CD14-positive monocyte (primary cell): ENCODE measurements around the gene FBXO36. TPM values are rescaled to one million over a fixed set of nuclear protein-coding genes. Genes with fewer than 3 reads are reported as not detected.

Experiments
- DNase-seq, 3 donors: peaks; one replicate each; pipeline ENCODE4 v3.0.0-alpha.2; 2011 to 2022
- H2AFZ ChIP-seq: 2 replicates; pipeline ENCODE4 v1.6.0; 2012; ENCODE audit warnings: mild to moderate bottlenecking, low read depth, low read length, inconsistent platforms; ENCODE audit not compliant: insufficient read depth, poor library complexity, severe bottlenecking
- H3K27ac ChIP-seq, 2 donors: 1 replicate in 1 of 2; 2 replicates in 1 of 2; pipeline ENCODE4 v1.5.1; 2012 to 2013; ENCODE audit warnings: low read length in 2 of 2, control low read depth in 1 of 2, inconsistent platforms in 1 of 2, low read depth in 1 of 2, mild to moderate bottlenecking in 1 of 2
- H3K27me3 ChIP-seq, 2 donors: one replicate each; pipeline versions ENCODE4 v1.6.0 to v1.6.1; 2011 to 2013; ENCODE audit warnings: low read length in 2 of 2; ENCODE audit not compliant: control insufficient read depth in 2 of 2, insufficient read depth in 2 of 2
- H3K36me3 ChIP-seq, 2 donors: replicated peaks in 1 of 2; 1 replicate in 1 of 2; 2 replicates in 1 of 2; pipeline versions ENCODE4 v1.5.1 to v1.6.1; 2012 to 2013; ENCODE audit warnings: low read length in 2 of 2, control low read depth in 1 of 2, inconsistent platforms in 1 of 2, mild to moderate bottlenecking in 1 of 2; ENCODE audit not compliant: insufficient read depth in 2 of 2, control insufficient read depth in 1 of 2
- H3K4me1 ChIP-seq, 2 donors: 1 replicate in 1 of 2; 2 replicates in 1 of 2; pipeline versions ENCODE4 v1.5.1 to v1.6.1; 2012 to 2013; ENCODE audit warnings: low read length in 2 of 2, control low read depth in 1 of 2, inconsistent platforms in 1 of 2, mild to moderate bottlenecking in 1 of 2, moderate library complexity in 1 of 2; ENCODE audit not compliant: insufficient read depth in 2 of 2, control insufficient read depth in 1 of 2
- H3K4me2 ChIP-seq: replicated peaks from 2 replicates; pipeline ENCODE3; 2012; ENCODE audit warnings: low read length, moderate library complexity, mild to moderate bottlenecking; ENCODE audit not compliant: poor library complexity, severe bottlenecking; ENCODE audit errors: extremely low read depth
- H3K4me3 ChIP-seq, 3 experiments: fragments of 200-600 bp in 1 of 3; sonication (generic) in 1 of 3; replicated peaks in 1 of 3; 1 replicate in 2 of 3; 2 replicates in 1 of 3; pipeline ENCODE4 v1.5.1; 2011 to 2013; ENCODE audit warnings: low read length in 3 of 3, mild to moderate bottlenecking in 3 of 3, control low read depth in 2 of 3, low read depth in 2 of 3, inconsistent platforms in 1 of 3, moderate library complexity in 1 of 3
- H3K79me2 ChIP-seq: 2 replicates; pipeline ENCODE4 v1.6.0; 2012; ENCODE audit warnings: mild to moderate bottlenecking, control low read depth, inconsistent platforms, low read length, moderate library complexity; ENCODE audit not compliant: insufficient read depth
- H3K9ac ChIP-seq: 2 replicates; pipeline ENCODE4 v1.6.0; 2017; ENCODE audit warnings: low read length, mild to moderate bottlenecking; ENCODE audit not compliant: insufficient read depth, poor library complexity, severe bottlenecking
- H3K9me3 ChIP-seq, 2 donors: replicated peaks in 1 of 2; 1 replicate in 1 of 2; 2 replicates in 1 of 2; pipeline versions ENCODE4 v1.5.1 to v1.6.1; 2012 to 2013; ENCODE audit warnings: low read length in 2 of 2, control low read depth in 1 of 2; ENCODE audit not compliant: control insufficient read depth in 1 of 2, insufficient read depth in 1 of 2
- H4K20me1 ChIP-seq: 2 replicates; pipeline ENCODE4 v1.6.0; 2012; ENCODE audit warnings: mild to moderate bottlenecking, low read length, control low read depth, moderate library complexity; ENCODE audit not compliant: insufficient read depth
- H3K27ac Mint-ChIP-seq, 7 donors: one replicate each; pipeline ENCODE4 v1.8.0; 2020; ENCODE audit warnings: mild to moderate bottlenecking in 7 of 7, mixed read lengths in 7 of 7, moderate library complexity in 6 of 7, inconsistent platforms in 2 of 7
- H3K27me3 Mint-ChIP-seq, 3 donors: one replicate each; pipeline ENCODE4 v1.8.0; 2021 to 2022; ENCODE audit warnings: low read depth in 3 of 3, mild to moderate bottlenecking in 3 of 3, mixed read lengths in 3 of 3, moderate library complexity in 3 of 3, inconsistent platforms in 1 of 3
- H3K36me3 Mint-ChIP-seq, 2 donors: one replicate each; pipeline ENCODE4 v1.8.0; 2020; ENCODE audit warnings: mixed read lengths in 2 of 2, inconsistent platforms in 1 of 2, mild to moderate bottlenecking in 1 of 2
- H3K4me1 Mint-ChIP-seq: one replicate; pipeline ENCODE4 v1.8.0; 2020; ENCODE audit warnings: mild to moderate bottlenecking, mixed read lengths
- H3K4me3 Mint-ChIP-seq, 2 donors: one replicate each; pipeline ENCODE4 v1.8.0; 2020; ENCODE audit warnings: mild to moderate bottlenecking in 2 of 2, mixed read lengths in 2 of 2, moderate library complexity in 1 of 2
- H3K9me3 Mint-ChIP-seq, 7 donors: one replicate each; pipeline ENCODE4 v1.8.0; 2020 to 2022; ENCODE audit warnings: mixed read lengths in 7 of 7, mild to moderate bottlenecking in 6 of 7, moderate library complexity in 6 of 7, inconsistent platforms in 2 of 7
- WGBS: methylation state at CpG from one replicate; pipeline ENCODE4 v1.1.5; 2013; ENCODE audit warnings: missing lambda C conversion rate; ENCODE audit not compliant: insufficient coverage; 5-methylcytosine and 5-hydroxymethylcytosine counted together
- intact Hi-C, 2 donors: fragments of 100-400 bp; cut with micrococcal nuclease; formaldehyde crosslinking; loops; one replicate each; pipeline versions ENCODE4 v1.15.0 to v1.15.1; 2023
- polyA plus RNA-seq, 3 donors: library from polyadenylated mRNA; depleted of rRNA in 1 of 3; unstranded in 2 of 3; stranded (reverse) in 1 of 3; fragments of 300-500 nt in 2 of 3; fragments of >200 nt in 1 of 3; fragmentation: Illumina TruSeq in 2 of 3; gene quantifications; 1 replicate in 2 of 3; 2 replicates in 1 of 3; pipeline ENCODE4 v1.2.3, GENCODE V29; 2012 to 2021
- TF ChIP-seq, protein P1 (sequence below): fragments of 200-600 bp; IDR thresholded peaks from one replicate; pipeline ENCODE4 v1.8.0; 2022; ENCODE audit warnings: antibody characterized with exemption, mild to moderate bottlenecking

FBXO36 gene
- polyA plus RNA-seq, 3 donors, result 0.52 to 0.90 (median 0.72) TPM

GRCh38 chr2:229873123-229873581, 49.2 kb upstream of the FBXO36 start:
- Histone ChIP-seq H2AFZ (no peak overlapping the region), H4K20me1 (peaks cover 100% of the 10 kb centered on the region), H3K9ac (no peak overlapping the region), H3K4me2 (no peak overlapping the region), H3K9me3 (no peaks in the 10 kb centered on the region), H3K36me3 (peaks cover 48 to 98% of the 10 kb centered on the region in 2 donors), H3K27ac (peak overlapping the region in 1 of 2 donors; percentile 15), H3K79me2 (peaks cover 99% of the 10 kb centered on the region), H3K4me1 (no peaks in the 10 kb centered on the region), H3K4me3 (no peak overlapping the region), H3K27me3 (no peaks in the 10 kb centered on the region)
- no CpG with 5 or more reads among the region's 1 CpG for WGBS
- peaks cover 2% of the 10 kb centered on the region for H3K4me1 Mint-ChIP-seq
- no peaks in the 10 kb centered on the region for H3K27me3 Mint-ChIP-seq
- intact Hi-C loops, result no loop called here
- peaks cover 56 to 80% of the 10 kb centered on the region in 2 donors for H3K36me3 Mint-ChIP-seq
- no peaks in the 10 kb centered on the region for H3K9me3 Mint-ChIP-seq
- H3K27ac Mint-ChIP-seq, result peak overlapping the region in 3 of 7 donors; percentile 2 to 60 (median 9)
- H3K4me3 Mint-ChIP-seq, result no peak overlapping the region
- no peak for DNase-seq
- TF ChIP-seq, protein P1, sequence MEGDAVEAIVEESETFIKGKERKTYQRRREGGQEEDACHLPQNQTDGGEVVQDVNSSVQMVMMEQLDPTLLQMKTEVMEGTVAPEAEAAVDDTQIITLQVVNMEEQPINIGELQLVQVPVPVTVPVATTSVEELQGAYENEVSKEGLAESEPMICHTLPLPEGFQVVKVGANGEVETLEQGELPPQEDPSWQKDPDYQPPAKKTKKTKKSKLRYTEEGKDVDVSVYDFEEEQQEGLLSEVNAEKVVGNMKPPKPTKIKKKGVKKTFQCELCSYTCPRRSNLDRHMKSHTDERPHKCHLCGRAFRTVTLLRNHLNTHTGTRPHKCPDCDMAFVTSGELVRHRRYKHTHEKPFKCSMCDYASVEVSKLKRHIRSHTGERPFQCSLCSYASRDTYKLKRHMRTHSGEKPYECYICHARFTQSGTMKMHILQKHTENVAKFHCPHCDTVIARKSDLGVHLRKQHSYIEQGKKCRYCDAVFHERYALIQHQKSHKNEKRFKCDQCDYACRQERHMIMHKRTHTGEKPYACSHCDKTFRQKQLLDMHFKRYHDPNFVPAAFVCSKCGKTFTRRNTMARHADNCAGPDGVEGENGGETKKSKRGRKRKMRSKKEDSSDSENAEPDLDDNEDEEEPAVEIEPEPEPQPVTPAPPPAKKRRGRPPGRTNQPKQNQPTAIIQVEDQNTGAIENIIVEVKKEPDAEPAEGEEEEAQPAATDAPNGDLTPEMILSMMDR, result no peak

- Histone ChIP-seq H3K79me2 (peaks cover 95% of the 10 kb centered on the region), H3K4me1 (no peaks in the 10 kb centered on the region), H3K9me3 (no peaks in the 10 kb centered on the region), H3K4me2 (no peak overlapping the region), H3K36me3 (peaks cover 46 to 99% of the 10 kb centered on the region in 2 donors), H4K20me1 (peaks cover 98% of the 10 kb centered on the region), H3K9ac (no peak overlapping the region), H3K4me3 (no peak overlapping the region), H3K27ac (no peak overlapping the region), H2AFZ (no peak overlapping the region), H3K27me3 (no peaks in the 10 kb centered on the region)
- H3K27me3 Mint-ChIP-seq, result no peaks in the 10 kb centered on the region
- H3K27ac Mint-ChIP-seq, result no peak overlapping the region
- WGBS, result no CpG with 5 or more reads among the region's 4 CpGs
- TF ChIP-seq, protein P1, result no peak
- no peak for DNase-seq
- H3K36me3 Mint-ChIP-seq, result peaks cover 52 to 80% of the 10 kb centered on the region in 2 donors
- intact Hi-C loops, result no loop called here
- no peaks in the 10 kb centered on the region for H3K9me3 Mint-ChIP-seq
- no peak overlapping the region for H3K4me3 Mint-ChIP-seq
- H3K4me1 Mint-ChIP-seq, result peaks cover 2% of the 10 kb centered on the region
These were observed 47.7 kb upstream of the FBXO36 start for GRCh38 chr2:229874647-229875046.
